SK-N-MC (cell line): ENCODE measurements around the gene GPC2.

Experiments
- EZH2 ChIP-seq: fragments of 200-600 bp; sonication (generic); IDR thresholded peaks from one replicate; pipeline ENCODE4 v1.6.1; 2017; ENCODE audit warnings: antibody characterized with exemption
- FOXP2 ChIP-seq: optimal IDR thresholded peaks from 2 replicates; pipeline ENCODE3; 2011; ENCODE audit warnings: mild to moderate bottlenecking, moderate library complexity; ENCODE audit not compliant: insufficient read depth; ENCODE audit errors: extremely low read length, control extremely low read depth
- POLR2AphosphoS5 ChIP-seq: IDR thresholded peaks from 2 replicates; pipeline ENCODE4 v1.6.1; 2012; ENCODE audit warnings: mild to moderate bottlenecking, low read depth, low read length, borderline replicate concordance

DNA sequence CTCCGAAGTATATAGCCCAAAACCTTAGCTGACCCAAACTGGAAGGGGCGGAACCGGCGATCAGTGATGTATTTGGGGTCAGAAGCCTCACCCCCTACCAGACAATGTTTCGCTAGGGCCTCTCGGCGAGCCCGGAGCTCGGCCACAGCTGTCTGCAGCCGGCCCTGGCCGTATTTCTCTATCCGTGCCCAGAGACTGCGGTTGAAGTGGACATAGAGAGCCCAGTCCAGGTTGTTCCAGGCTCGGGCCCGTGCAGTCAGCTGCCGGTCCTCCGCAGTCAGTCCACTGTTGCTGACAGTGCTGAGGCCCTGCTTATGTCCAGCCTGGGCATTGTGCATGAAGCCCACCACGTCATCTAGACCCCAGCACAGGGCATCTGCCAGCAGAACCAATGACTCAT, 17.1 kb downstream of the GPC2 start:
- no peak for TF ChIP-seq EZH2
- no peak for TF ChIP-seq POLR2AphosphoS5
- TF ChIP-seq FOXP2, result no peak
